ENCODE measurements around the gene HDAC4. TPM values are rescaled to one million over a fixed set of nuclear protein-coding genes. Genes with fewer than 3 reads are reported as not detected.

HDAC4 gene
- total RNA-seq, 2 experiments from 2014 or later, result 30.0 to 35.8 TPM

DNA sequence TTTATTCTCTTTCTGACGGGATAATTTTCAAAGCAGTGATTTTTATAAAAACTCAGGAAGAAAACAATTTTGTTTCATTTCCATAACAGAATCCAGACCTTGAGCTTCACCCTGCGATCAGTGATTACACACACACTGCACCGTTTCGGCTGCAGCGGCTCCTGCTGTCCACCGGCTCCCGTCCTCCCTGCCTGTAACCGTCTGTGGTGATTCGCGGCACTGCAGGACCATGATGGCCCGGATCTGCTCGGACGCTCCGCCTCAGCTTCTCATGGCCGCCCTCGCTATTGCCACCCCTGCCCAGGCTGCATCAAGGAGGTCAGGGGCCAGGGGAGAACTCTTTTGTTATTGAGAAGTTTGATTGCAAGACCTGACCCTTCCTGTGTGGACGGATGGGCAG is 306.9 kb downstream of the HDAC4 start:
- intact Hi-C loops (cut with micrococcal nuclease), result no loop called here

DNA sequence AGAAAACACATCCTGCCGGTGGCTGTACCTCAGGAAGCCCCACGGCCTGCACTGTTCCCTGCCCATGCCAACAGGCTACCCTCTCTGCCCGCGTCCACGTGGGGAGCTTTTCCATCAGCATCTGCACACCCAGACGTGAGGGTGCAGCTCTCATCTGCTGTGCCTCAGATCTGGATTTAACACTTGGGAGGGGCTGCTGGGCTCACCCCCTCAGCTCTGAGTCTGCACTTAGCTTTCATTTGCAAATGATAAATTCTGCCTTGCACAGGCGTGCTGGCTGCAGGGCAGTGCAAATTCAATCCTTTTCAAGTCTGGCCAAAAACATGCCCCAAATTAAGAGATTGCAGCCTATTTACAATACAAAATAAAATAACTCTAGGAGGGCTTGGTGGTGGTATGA is 307.3 kb downstream of the HDAC4 start:
- DNase-seq, result no peak
- no peaks in the 10 kb centered on the region for H3K9me3 Mint-ChIP-seq
- H3K36me3 Mint-ChIP-seq, result peaks cover 5% of the 10 kb centered on the region
- H3K27me3 Mint-ChIP-seq, result no peaks in the 10 kb centered on the region
- intact Hi-C loops (cut with micrococcal nuclease), result no loop called here
- no peaks in the 10 kb centered on the region for H3K4me1 Mint-ChIP-seq (ENCODE audit: low read depth)
- H3K4me3 Mint-ChIP-seq, result no peak overlapping the region
- ChIA-PET CTCF (no interaction called here), POLR2A (no interaction called here)
- no peak overlapping the region for H3K27ac Mint-ChIP-seq

More for the DNA sequence above, 306.9 kb downstream of the HDAC4 start:
- ChIA-PET CTCF (no interaction called here), POLR2A (no interaction called here)
- DNase-seq, result no peak
- H3K27ac Mint-ChIP-seq, result no peak overlapping the region
- H3K9me3 Mint-ChIP-seq, result no peaks in the 10 kb centered on the region
- H3K27me3 Mint-ChIP-seq, result no peaks in the 10 kb centered on the region
- H3K4me3 Mint-ChIP-seq, result no peak overlapping the region
- no peaks in the 10 kb centered on the region for H3K4me1 Mint-ChIP-seq (ENCODE audit: low read depth)
- H3K36me3 Mint-ChIP-seq, result peaks cover 2% of the 10 kb centered on the region

DNA sequence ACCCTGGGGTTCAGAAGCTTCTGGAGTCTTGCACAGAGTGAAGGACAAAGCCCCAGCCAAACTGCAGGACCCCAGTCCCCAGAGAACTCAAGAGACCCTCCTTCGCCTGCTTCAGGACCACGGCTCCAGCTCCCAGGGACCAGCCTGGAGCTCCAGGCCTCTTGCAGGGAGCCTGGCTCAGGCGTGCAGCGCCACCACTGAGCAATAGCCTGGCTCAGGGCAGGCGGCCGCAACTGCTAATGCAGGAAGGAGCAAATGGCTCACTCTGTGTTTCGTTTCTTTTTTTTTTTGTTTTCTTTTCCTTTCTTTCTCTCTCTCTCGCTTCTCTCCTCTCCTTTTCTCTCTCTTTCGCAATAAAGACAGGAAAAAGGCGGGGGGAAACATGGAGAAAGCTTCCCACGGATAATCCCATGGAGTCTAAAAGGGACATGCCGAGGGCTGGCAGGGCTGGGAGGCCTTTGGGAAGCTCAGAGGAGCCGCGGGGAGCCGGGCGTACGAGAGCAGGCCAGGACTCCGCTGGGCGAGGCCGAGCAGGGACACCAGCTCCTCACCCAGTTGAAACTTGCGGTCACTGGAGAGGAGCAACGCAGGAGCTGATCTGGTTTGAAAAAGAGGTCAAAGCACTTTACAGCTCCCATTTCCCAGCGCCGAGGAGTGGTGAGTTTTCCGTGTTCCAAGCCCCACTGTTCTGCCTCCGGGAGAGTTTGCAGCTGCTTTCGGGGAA is 308.1 kb downstream of the HDAC4 start:
- H3K9me3 Mint-ChIP-seq, result no peaks in the 10 kb centered on the region
- H3K27ac Mint-ChIP-seq, result no peak overlapping the region
- no peak overlapping the region for H3K4me3 Mint-ChIP-seq
- no peaks in the 10 kb centered on the region for H3K27me3 Mint-ChIP-seq
- H3K36me3 Mint-ChIP-seq, result peaks cover 6% of the 10 kb centered on the region
- intact Hi-C loops (cut with micrococcal nuclease), result no loop called here
- DNase-seq, result no peak
- POLR2A ChIA-PET, result no interaction called here
- CTCF ChIA-PET, result no interaction called here
- no peaks in the 10 kb centered on the region for H3K4me1 Mint-ChIP-seq (ENCODE audit: low read depth)

DNA sequence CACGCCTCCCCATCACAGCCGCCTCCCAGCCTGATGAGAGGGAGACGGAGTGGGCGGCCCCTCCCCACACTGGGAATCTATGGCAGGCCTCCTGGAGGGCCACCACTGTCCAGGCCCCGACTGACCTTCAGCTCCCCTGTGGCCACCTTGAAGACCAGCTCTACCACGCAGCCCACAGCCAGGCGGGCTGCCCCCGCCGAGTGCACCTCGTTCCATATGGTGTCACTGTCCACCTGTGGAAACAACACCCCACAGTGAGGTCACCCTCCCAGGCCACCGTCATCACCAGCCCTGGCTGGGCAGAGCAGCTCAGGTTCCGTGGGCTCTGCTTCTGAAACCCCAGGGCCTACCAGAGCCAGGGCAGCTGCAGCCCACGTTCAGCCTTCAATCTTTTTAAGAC is 310.9 kb downstream of the HDAC4 start:
- no peak for DNase-seq
- H3K27ac Mint-ChIP-seq, result no peak overlapping the region

DNA sequence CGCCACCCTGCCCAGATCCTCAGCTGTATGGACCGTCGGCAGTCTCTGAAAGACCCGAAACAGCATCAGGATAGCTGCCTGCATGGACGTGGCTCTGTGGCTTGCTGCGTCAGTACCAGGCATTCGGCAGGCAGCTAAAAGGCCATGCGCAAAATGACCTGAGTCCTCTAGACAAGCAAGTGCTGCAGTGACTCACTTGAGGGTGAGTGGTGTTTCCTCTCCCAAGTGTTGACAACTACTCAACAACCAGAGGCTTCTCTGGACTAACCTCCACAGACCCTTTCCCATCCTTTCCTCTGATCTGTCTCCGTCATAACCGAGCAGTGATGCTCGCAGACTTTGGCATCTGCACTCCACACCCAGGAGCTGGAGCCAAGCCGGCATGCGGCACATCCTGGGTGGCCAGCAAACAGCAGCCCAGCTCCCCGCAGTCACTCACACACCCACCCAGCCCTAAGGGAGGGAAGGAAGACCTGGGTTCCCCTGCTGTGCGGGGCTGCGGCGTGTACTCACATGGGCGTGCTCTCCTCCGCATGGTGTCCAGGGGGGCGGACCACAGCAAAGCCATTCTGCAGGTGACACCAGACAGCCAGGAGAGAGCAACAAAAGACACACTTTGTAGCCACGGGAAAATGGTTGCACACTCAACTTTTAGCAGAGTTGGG is 313.6 kb downstream of the HDAC4 start:
- no peaks in the 10 kb centered on the region for H3K9me3 Mint-ChIP-seq
- no peak overlapping the region for H3K4me3 Mint-ChIP-seq
- H3K36me3 Mint-ChIP-seq, result peaks cover 8% of the 10 kb centered on the region
- intact Hi-C loops (cut with micrococcal nuclease), result no loop called here
- no peak for DNase-seq
- no peak overlapping the region for H3K27ac Mint-ChIP-seq
- H3K27me3 Mint-ChIP-seq, result no peaks in the 10 kb centered on the region
- POLR2A ChIA-PET, result no interaction called here
- no peaks in the 10 kb centered on the region for H3K4me1 Mint-ChIP-seq (ENCODE audit: low read depth)
- CTCF ChIA-PET, result no interaction called here

More for the DNA sequence above, 310.9 kb downstream of the HDAC4 start:
- no peaks in the 10 kb centered on the region for H3K4me1 Mint-ChIP-seq (ENCODE audit: low read depth)
- ChIA-PET POLR2A (no interaction called here), CTCF (interaction anchor here (0.5 kb wide), 1 partner anchor 1053 kb away, joined by 3 read pairs; no protein-coding TSS in a partner anchor)
- intact Hi-C loops (cut with micrococcal nuclease), result no loop called here
- H3K27me3 Mint-ChIP-seq, result no peaks in the 10 kb centered on the region
- no peak overlapping the region for H3K4me3 Mint-ChIP-seq
- peaks cover 6% of the 10 kb centered on the region for H3K36me3 Mint-ChIP-seq
- no peaks in the 10 kb centered on the region for H3K9me3 Mint-ChIP-seq

DNA sequence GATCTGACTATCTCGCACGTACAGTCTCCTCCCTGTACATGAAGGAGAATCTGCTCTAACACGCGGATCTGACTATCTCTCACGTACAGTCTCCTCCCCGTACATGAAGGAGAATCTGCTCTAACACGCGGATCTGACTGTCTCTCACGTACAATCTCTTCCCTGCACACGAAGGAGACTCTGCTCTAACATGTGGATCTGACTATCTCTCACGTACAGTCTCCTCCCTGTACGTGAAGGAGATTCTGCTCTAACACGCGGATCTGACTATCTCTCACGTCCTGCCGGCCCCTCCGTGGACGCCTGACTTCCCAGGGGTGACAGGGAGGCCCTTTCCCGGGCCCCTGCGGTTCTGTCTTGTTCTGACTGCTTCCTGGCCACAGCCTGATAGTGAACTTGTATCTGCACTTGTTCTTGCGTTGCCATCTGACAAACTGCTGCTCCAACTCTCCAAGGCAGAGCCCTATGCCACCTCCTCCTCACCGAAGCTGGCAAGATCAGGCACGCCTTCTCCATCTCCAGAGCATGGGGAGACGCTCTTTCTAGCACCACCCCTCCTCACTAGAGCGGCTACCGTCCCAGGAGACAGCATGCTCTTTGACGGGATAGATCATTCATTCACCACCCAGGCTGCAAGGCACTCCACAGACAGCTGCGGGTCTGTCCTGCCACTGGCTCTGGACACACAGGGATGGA is 314.3 kb downstream of the HDAC4 start:
- Mint-ChIP-seq H3K27ac (no peak overlapping the region), H3K27me3 (no peaks in the 10 kb centered on the region), H3K9me3 (no peaks in the 10 kb centered on the region), H3K4me1 (ENCODE audit: low read depth) (no peaks in the 10 kb centered on the region), H3K36me3 (peaks cover 8% of the 10 kb centered on the region), H3K4me3 (no peak overlapping the region)
- CTCF ChIA-PET, result no interaction called here
- POLR2A ChIA-PET, result no interaction called here
- intact Hi-C loops (cut with micrococcal nuclease), result no loop called here
- no peak for DNase-seq

DNA sequence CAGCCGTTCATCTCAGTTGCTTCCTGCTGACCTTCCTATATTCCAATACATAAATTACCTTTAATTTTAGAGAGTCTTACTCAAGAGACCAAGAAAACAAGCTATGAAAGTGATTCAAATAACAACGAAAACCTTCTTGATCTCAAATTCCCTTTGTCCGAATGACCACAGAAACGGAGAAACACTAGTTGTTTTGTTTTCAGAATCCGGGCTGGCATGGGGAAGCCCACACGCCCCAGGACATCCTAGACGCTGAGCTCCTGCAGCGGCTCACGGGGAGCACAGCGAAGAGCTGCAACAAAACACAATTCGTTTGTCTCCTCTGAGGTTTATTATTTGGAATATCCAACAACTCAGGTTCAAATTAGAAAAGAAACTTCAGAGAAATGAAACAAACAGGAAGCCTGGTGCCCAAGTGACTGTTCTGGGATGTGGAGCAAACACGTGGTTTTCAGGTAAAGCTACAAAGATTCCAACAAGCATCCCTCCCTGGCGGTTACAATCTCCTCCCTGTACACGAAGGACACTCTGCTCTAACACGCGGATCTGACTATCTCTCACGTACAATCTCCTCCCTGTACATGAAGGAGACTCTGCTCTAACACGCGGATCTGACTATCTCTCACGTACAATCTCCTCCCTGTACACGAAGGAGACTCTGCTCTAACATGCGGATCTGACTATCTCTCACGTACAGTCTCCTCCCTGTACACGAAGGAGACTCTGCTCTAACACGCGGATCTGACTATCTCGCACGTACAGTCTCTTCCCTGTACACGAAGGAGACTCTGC is 315.4 kb downstream of the HDAC4 start:
- POLR2A ChIA-PET, result no interaction called here
- CTCF ChIA-PET, result no interaction called here

GRCh38 chr2:239084007-239084406 is 316.8 kb downstream of the HDAC4 start:
- ChIA-PET CTCF (no interaction called here), POLR2A (no interaction called here)
- Mint-ChIP-seq H3K36me3 (peaks cover 14% of the 10 kb centered on the region), H3K27ac (no peak overlapping the region), H3K9me3 (no peaks in the 10 kb centered on the region), H3K4me3 (no peak overlapping the region), H3K27me3 (no peaks in the 10 kb centered on the region), H3K4me1 (ENCODE audit: low read depth) (no peaks in the 10 kb centered on the region)
- no peak for DNase-seq
- intact Hi-C loops (cut with micrococcal nuclease), result no loop called here

More for the DNA sequence above, 315.4 kb downstream of the HDAC4 start:
- Mint-ChIP-seq H3K27ac (no peak overlapping the region), H3K4me1 (ENCODE audit: low read depth) (no peaks in the 10 kb centered on the region), H3K4me3 (no peak overlapping the region), H3K9me3 (no peaks in the 10 kb centered on the region), H3K27me3 (no peaks in the 10 kb centered on the region), H3K36me3 (peaks cover 11% of the 10 kb centered on the region)
- intact Hi-C loops (cut with micrococcal nuclease), result no loop called here
- no peak for DNase-seq

DNA sequence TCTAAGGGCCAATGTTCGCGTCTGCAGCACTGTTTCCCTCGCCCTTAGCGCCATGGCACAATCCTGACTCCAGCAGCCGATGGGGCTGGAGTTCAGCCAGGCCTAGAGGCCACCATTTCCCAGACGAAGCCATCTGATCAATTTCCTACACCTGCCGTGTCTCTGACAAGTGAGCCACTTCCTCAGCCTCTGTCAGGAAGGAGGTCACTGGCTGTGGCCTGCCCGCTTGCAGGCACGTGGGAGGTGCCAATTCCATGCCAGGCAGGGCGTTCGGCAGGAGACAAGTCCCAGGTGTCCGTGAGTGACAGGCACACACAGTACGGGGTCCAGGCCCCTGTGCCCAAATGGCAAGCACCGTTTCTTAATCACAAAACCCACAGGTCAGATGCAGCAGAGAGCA is 318.4 kb downstream of the HDAC4 start:
- DNase-seq, result no peak
- Mint-ChIP-seq H3K27me3 (no peaks in the 10 kb centered on the region), H3K27ac (no peak overlapping the region), H3K4me1 (ENCODE audit: low read depth) (no peaks in the 10 kb centered on the region), H3K36me3 (peaks cover 12% of the 10 kb centered on the region), H3K9me3 (no peaks in the 10 kb centered on the region), H3K4me3 (no peak overlapping the region)
- ChIA-PET CTCF (no interaction called here), POLR2A (no interaction called here)
- intact Hi-C loops (cut with micrococcal nuclease), result no loop called here

GRCh38 chr2:239081622-239082021 is 319.2 kb downstream of the HDAC4 start:
- H3K27ac Mint-ChIP-seq, result no peak overlapping the region
- H3K4me1 Mint-ChIP-seq (ENCODE audit: low read depth), result no peaks in the 10 kb centered on the region
- no peaks in the 10 kb centered on the region for H3K27me3 Mint-ChIP-seq
- DNase-seq, result no peak
- POLR2A ChIA-PET, result no interaction called here
- intact Hi-C loops (cut with micrococcal nuclease), result no loop called here
- no peak overlapping the region for H3K4me3 Mint-ChIP-seq
- peaks cover 15% of the 10 kb centered on the region for H3K36me3 Mint-ChIP-seq
- CTCF ChIA-PET, result no interaction called here
- no peaks in the 10 kb centered on the region for H3K9me3 Mint-ChIP-seq

GRCh38 chr2:239081046-239081445 is 319.8 kb downstream of the HDAC4 start:
- H3K27ac Mint-ChIP-seq, result no peak overlapping the region
- H3K36me3 Mint-ChIP-seq, result peaks cover 15% of the 10 kb centered on the region
- POLR2A ChIA-PET, result no interaction called here
- no peaks in the 10 kb centered on the region for H3K27me3 Mint-ChIP-seq
- H3K4me3 Mint-ChIP-seq, result no peak overlapping the region
- no peak for DNase-seq
- H3K4me1 Mint-ChIP-seq (ENCODE audit: low read depth), result no peaks in the 10 kb centered on the region
- CTCF ChIA-PET, result no interaction called here
- intact Hi-C loops (cut with micrococcal nuclease), result no loop called here
- H3K9me3 Mint-ChIP-seq, result no peaks in the 10 kb centered on the region

DNA sequence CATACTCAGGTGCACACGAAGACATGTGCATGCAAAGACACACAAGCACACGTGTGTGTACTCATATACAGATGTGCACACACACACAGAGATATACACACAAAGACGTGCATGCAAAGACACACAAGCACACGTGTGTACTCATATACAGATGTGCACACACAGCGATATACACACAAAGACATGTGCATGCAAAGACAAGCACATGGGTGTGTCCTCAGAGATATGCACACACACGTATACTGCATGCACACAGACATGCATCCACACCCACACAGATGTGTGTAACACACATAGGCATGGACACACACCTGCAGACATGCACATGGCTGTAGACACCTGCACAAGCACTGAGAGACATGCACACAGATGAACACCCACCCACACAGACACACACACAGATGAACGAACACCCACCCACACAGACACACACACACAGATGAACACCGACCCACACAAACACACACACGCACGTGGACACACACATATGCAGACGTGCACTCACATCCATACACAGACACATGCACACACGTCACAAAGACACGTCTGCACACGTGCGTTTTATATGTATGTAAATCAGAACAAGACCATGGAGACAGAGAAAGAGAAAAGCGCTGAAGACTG is 321.0 kb downstream of the HDAC4 start:
- ChIA-PET CTCF (no interaction called here), POLR2A (no interaction called here)
- H3K9me3 Mint-ChIP-seq, result no peaks in the 10 kb centered on the region
- H3K27me3 Mint-ChIP-seq, result no peaks in the 10 kb centered on the region
- intact Hi-C loops (cut with micrococcal nuclease), result no loop called here
- H3K27ac Mint-ChIP-seq, result no peak overlapping the region
- H3K4me1 Mint-ChIP-seq (ENCODE audit: low read depth), result no peaks in the 10 kb centered on the region
- H3K4me3 Mint-ChIP-seq, result no peak overlapping the region
- DNase-seq, result no peak
- H3K36me3 Mint-ChIP-seq, result peaks cover 17% of the 10 kb centered on the region

All from activated CD4-positive, alpha-beta memory T cell treated with anti-CD3 and anti-CD28 coated beads for 36 hours (primary cell).